Pancreas (tissue), 10 donors: ENCODE results near the gene RPP25L. TPM values are rescaled to one million over a fixed set of nuclear protein-coding genes. Genes with fewer than 3 reads are reported as not detected.
A peak's percentile ranks its signal among the peaks of the same experiment; 100 is the strongest.

ENCODE experiments used
- ATAC-seq, 4 donors: fragments of 200-7000 bp; cut with Tn5 transposase; one replicate each; pipeline versions ENCODE4 v1.8.0 to v1.9.1; 2020; ENCODE audit warnings: mild to moderate bottlenecking in 4 of 4, moderate library complexity in 4 of 4
- DNase-seq, 6 donors: peaks; one replicate each; pipeline ENCODE4 v3.0.0-alpha.2; 2020
- FAIRE-seq: peaks from 2 replicates; lab custom pipeline; 2012; peaks lifted over from hg19 to GRCh38; lab: Jason Lieb, UNC
- H3K27ac ChIP-seq, 4 donors: fragments of 200-600 bp; sonication (generic); 1 replicate in 3 of 4; 2 replicates in 1 of 4; pipeline versions ENCODE4 v1.5.0 to v1.8.0; 2020
- H3K27me3 ChIP-seq, 4 donors: fragments of 200-600 bp; one replicate each; pipeline ENCODE4 v1.8.0; 2021
- H3K36me3 ChIP-seq, 3 donors: fragments of 200-600 bp; sonication (generic) in 1 of 3; one replicate each; pipeline versions ENCODE4 v1.5.0 to v1.8.0; 2020 to 2021
- H3K4me1 ChIP-seq, 3 donors: fragments of 200-600 bp; one replicate each; pipeline ENCODE4 v1.8.0; 2021
- H3K4me3 ChIP-seq, 4 donors: fragments of 200-600 bp; sonication (generic) in 2 of 4; one replicate each; pipeline versions ENCODE4 v1.5.0 to v1.8.0; 2020 to 2021
- H3K9me3 ChIP-seq, 4 donors: fragments of 200-600 bp; one replicate each; pipeline ENCODE4 v1.8.0; 2021
- WGBS, 2 donors: extraction: QIAGEN DNeasy Blood & Tissue Kit; methylation state at CpG; one replicate each; pipeline ENCODE4 v1.1.7; 2013; 5-methylcytosine and 5-hydroxymethylcytosine counted together
- intact Hi-C, 3 donors: fragments of 100-400 bp; cut with DNase I; formaldehyde crosslinking; loops; one replicate each; pipeline versions ENCODE4 v1.11.1 to v1.14.2; 2022
- polyA plus RNA-seq, 2 donors: library from polyadenylated mRNA; stranded (reverse); fragments of 200-250 nt; gene quantifications; one replicate each; pipeline ENCODE4 v1.2.3, GENCODE V29; 2013
- total RNA-seq, 6 donors: library from RNA; stranded (reverse); fragmentation: NEBNext Ultra II Directional in 4 of 6; extraction: Animal tissue kit (Norgen Biotek cat#: 25700) in 4 of 6; gene quantifications; one replicate each; pipeline versions ENCODE4 v1.2.1 to v1.2.4, GENCODE V29; 2021 to 2023
- TF ChIP-seq, protein P1 (sequence below), 4 donors: fragments of 200-600 bp; sonication (generic) in 3 of 4; IDR thresholded peaks; one replicate each; pipeline versions ENCODE4 v1.5.0 to v1.8.0; 2021; ENCODE audit warnings: antibody characterized with exemption in 4 of 4
- donor health status: healthy with polysubstance abuse.
- donor health status: DM: no; HTN: no; CAD: no; lungs with moderate emphysema.
- donor health status: DM: no; HTN: no; CAD: no.
- donor health status: control.
- donor health status: control.
- donor health status: Bipolar disorder and iron deficiency.
- donor health status: DM: yes; HTN: yes; CAD: no.
- donor health status: DM: no; HTN: no; CAD: no.
- donor health status: DM: no; HTN: no; CAD: no.
- donor health status: DM: yes; HTN: yes; CAD: no.

RPP25L gene
- total and polyA plus RNA-seq, 8 donors, result 7.6 to 19.8 (median 12.4) TPM

DNA sequence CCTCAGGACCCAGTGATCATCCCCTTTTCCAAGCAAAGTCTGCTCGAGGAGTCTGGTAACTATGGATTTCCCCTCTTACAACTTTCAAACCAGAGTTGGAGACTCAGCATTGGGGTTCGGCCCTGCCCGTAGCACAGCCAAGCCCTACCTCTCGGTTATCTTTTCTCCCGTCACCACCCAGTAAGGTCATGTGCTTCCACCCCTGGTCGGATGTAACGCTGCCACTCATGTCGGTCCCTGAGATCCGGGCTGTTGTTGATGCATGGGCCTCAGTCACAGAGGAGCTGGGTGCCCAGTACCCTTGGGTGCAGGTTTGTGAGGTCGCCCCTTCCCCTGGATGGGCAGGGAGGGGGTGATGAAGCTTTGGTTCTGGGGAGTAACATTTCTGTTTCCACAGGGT lies 35.8 kb upstream of the RPP25L start:
- WGBS, 2 donors, result 18 to 22% methylated on average over 10 of the region's 10 CpGs
- DNase-seq (no peak), FAIRE-seq (no peak), ATAC-seq (no peak)
- TF ChIP-seq, protein P1, sequence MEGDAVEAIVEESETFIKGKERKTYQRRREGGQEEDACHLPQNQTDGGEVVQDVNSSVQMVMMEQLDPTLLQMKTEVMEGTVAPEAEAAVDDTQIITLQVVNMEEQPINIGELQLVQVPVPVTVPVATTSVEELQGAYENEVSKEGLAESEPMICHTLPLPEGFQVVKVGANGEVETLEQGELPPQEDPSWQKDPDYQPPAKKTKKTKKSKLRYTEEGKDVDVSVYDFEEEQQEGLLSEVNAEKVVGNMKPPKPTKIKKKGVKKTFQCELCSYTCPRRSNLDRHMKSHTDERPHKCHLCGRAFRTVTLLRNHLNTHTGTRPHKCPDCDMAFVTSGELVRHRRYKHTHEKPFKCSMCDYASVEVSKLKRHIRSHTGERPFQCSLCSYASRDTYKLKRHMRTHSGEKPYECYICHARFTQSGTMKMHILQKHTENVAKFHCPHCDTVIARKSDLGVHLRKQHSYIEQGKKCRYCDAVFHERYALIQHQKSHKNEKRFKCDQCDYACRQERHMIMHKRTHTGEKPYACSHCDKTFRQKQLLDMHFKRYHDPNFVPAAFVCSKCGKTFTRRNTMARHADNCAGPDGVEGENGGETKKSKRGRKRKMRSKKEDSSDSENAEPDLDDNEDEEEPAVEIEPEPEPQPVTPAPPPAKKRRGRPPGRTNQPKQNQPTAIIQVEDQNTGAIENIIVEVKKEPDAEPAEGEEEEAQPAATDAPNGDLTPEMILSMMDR (IDR thresholded peaks at IDR 0.05), result no peak
- intact Hi-C loops, result no loop called here
- H3K36me3 ChIP-seq, result peaks cover 0 to 3% (median 0%) of the 10 kb centered on the region in 3 donors
- H3K4me3 ChIP-seq, result peak overlapping the region in 3 of 4 donors; percentile 53 to 65 (median 64)
- H3K4me1 ChIP-seq, result peaks cover 16 to 24% (median 21%) of the 10 kb centered on the region in 3 donors
- no peaks in the 10 kb centered on the region for H3K27me3 ChIP-seq
- no peaks in the 10 kb centered on the region for H3K9me3 ChIP-seq
- peak overlapping the region in 1 of 4 donors; percentile 77 for H3K27ac ChIP-seq

DNA sequence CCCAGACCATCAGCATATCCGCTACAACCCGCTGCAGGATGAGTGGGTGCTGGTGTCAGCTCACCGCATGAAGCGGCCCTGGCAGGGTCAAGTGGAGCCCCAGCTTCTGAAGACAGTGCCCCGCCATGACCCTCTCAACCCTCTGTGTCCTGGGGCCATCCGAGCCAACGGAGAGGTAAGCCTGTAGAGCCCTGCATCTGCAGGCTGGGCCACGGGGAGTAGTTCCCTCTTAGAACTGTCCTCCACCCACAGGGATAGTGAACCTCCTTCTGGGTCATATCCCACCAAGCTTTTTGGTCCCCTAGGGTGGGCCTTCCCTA lies 35.1 kb upstream of the RPP25L start:
- WGBS, 2 donors, result 3% methylated on average over 8 of the region's 8 CpGs
- Histone ChIP-seq H3K4me1 (peaks cover 16 to 18% (median 17%) of the 10 kb centered on the region in 3 donors), H3K36me3 (peaks cover 0 to 3% (median 0%) of the 10 kb centered on the region in 3 donors), H3K4me3 (peak overlapping the region; percentile 53 to 74 (median 64)), H3K27me3 (no peaks in the 10 kb centered on the region), H3K27ac (peak overlapping the region; percentile 53 to 87 (median 82)), H3K9me3 (no peaks in the 10 kb centered on the region)
- TF ChIP-seq, protein P1 (IDR thresholded peaks at IDR 0.05), result no peak
- ATAC-seq, result peak; percentile 2 to 18 (median 8)
- FAIRE-seq, result no peak
- intact Hi-C loops, result no loop called here
- no peak for DNase-seq

DNA sequence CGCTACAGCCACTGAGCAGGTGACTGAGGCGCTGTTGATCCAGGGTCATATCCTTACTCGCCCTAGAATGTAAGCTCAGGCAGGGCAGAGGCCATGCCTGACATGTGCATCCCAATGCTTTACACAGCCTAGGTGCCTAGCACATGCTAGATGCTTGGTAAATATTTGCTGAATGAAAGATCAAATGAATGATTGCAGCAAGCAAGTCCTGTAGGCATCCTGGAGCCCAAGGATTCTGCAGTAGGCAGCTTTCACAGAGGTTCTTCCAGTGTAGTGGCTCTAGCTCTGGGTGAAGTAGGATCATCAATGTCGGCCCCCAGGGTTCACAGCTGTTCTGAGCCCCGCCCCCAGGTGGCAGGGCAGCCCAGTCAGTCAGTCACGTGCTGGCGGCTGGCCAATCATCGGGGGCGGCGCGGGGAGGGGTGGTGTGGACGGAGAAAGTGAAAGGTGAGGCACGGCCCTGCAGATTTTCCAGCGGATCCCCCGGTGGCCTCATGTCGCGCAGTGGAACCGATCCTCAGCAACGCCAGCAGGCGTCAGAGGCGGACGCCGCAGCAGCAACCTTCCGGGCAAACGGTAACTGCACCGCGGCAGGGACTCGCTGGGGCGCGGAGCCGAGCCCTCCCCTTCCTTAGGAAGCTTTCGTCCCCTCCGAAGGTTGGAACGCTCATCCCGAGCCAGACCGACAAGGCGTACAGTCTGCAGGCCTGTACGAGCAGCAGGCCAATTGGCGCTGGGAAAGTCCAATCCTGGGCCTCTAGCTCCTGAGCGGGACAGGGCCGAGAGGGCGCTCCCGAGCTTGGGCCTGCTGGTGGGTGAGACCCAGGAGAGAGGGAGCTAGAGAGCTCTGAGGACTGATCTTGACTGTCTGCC lies 34.5 kb upstream of the RPP25L start, which contains the start of gene GALT:
GALT (plus strand) TSS at position 465 of the 873 bp plus-strand sequence; CDS start at position 495, 30 bp downstream.
- H3K27me3 ChIP-seq, result no peaks in the 10 kb centered on the region
- no peak for FAIRE-seq
- DNase-seq, result peak; percentile 81 to 99 (median 96)
- TF ChIP-seq, protein P1 (IDR thresholded peaks at IDR 0.05), result peak in 2 of 4 donors; percentile 15 to 16
- WGBS, 2 donors, result 5% methylated on average over 41 to 43 of the region's 43 CpGs
- H3K27ac ChIP-seq, result peak within 1 kb of the TSS; percentile 53 to 87 (median 82)
- ATAC-seq, result peak; percentile 79 to 94 (median 90)
- H3K4me3 ChIP-seq, result peak within 1 kb of the TSS; percentile 53 to 74 (median 64)
- H3K9me3 ChIP-seq, result no peaks in the 10 kb centered on the region
- H3K4me1 ChIP-seq, result peaks cover 13 to 16% (median 16%) of the 10 kb centered on the region in 3 donors
- H3K36me3 ChIP-seq, result peaks cover 0 to 3% (median 0%) of the 10 kb centered on the region in 3 donors
- intact Hi-C loops, result no loop called here

DNA sequence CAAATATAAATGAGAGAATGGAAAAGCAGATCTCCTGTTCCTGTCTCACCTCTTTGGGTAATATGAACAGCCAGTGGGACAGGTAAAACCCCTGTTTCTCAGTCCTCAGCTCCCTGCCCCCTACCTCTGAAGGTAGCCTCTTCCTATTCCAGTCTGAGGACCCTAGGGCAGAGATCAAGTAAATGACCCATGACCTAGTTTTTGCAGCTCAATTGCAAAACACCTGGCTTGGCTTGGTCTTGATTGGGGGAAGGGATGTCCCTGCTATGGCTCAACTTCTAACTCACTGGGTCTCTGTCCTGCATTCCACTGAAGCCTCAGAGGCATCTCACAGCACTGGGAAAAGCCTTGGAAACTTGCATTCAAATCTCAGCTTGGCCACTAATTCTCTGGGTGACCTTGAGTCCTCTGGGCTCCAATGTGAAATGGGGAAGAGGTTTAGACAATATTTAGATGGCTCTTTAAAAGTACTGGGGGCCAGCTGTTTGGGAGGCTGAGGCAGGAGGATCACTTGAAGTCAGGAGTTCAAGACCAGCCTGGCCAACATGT lies 32.9 kb upstream of the RPP25L start:
- H3K27ac ChIP-seq, result no peak overlapping the region
- TF ChIP-seq, protein P1 (IDR thresholded peaks at IDR 0.05), result no peak
- H3K27me3 ChIP-seq, result no peaks in the 10 kb centered on the region
- H3K4me3 ChIP-seq, result no peak overlapping the region
- H3K9me3 ChIP-seq, result no peaks in the 10 kb centered on the region
- peaks cover 0 to 2% (median 0%) of the 10 kb centered on the region in 3 donors for H3K36me3 ChIP-seq
- H3K4me1 ChIP-seq, result peaks cover 10 to 16% (median 15%) of the 10 kb centered on the region in 3 donors
- intact Hi-C loops, result no loop called here
- ATAC-seq (no peak), DNase-seq (no peak), FAIRE-seq (no peak)
